Body of pancreas (tissue), 4 donors: ENCODE results near the gene CCDC85A. TPM values are rescaled to one million over a fixed set of nuclear protein-coding genes. Genes with fewer than 3 reads are reported as not detected.

ENCODE experiments used
- ATAC-seq: fragments of 150-250 bp; one replicate; pipeline ENCODE4 v1.9.1; 2016
- DNase-seq, 4 donors: peaks; one replicate each; pipeline ENCODE4 v3.0.0-alpha.2; 2019
- H3K27ac ChIP-seq, 4 donors: fragments of 200-600 bp; sonication (generic); 1 replicate in 3 of 4; 2 replicates in 1 of 4; pipeline versions ENCODE4 v1.5.1 to v1.6.1; 2016 to 2019; ENCODE audit warnings: mild to moderate bottlenecking in 1 of 4, mixed read lengths in 1 of 4, moderate library complexity in 1 of 4
- H3K27me3 ChIP-seq, 2 donors: fragments of 200-600 bp; sonication (generic); one replicate each; pipeline ENCODE4 v1.6.0; 2016; ENCODE audit warnings: mild to moderate bottlenecking in 1 of 2
- H3K36me3 ChIP-seq, 2 donors: fragments of 200-600 bp; sonication (generic); replicated peaks in 1 of 2; 2 replicates each; pipeline ENCODE4 v1.5.1; 2016; ENCODE audit warnings: low read depth in 2 of 2; ENCODE audit not compliant: insufficient read depth in 1 of 2
- H3K4me1 ChIP-seq: fragments of 200-600 bp; sonication (generic); one replicate; pipeline ENCODE4 v1.6.0; 2016
- H3K4me3 ChIP-seq, 2 donors: fragments of 200-600 bp; sonication (generic); 1 replicate in 1 of 2; 2 replicates in 1 of 2; pipeline ENCODE4 v1.5.1; 2016 to 2019
- H3K9me3 ChIP-seq, 3 donors: fragments of 200-600 bp; sonication (generic); 1 replicate in 2 of 3; 2 replicates in 1 of 3; pipeline ENCODE4 v1.5.1; 2016
- CTCF ChIP-seq, 7 experiments: fragments of 450-650 bp in 4 of 7; fragments of 200-600 bp in 3 of 7; sonication (generic) in 3 of 7; IDR thresholded peaks; one replicate each; pipeline ENCODE4 v1.5.1; 2016 to 2019; ENCODE audit warnings: antibody characterized with exemption in 7 of 7
- POLR2A ChIP-seq, 3 donors: fragments of 450-650 bp; IDR thresholded peaks; one replicate each; pipeline ENCODE4 v1.6.1; 2016; ENCODE audit warnings: antibody characterized with exemption in 3 of 3, mild to moderate bottlenecking in 2 of 3
- WGBS, 2 donors: methylation state at CpG; one replicate each; pipeline ENCODE4 v1.1.5; 2017; 5-methylcytosine and 5-hydroxymethylcytosine counted together
- intact Hi-C: fragments of 100-400 bp; cut with DNase I; formaldehyde crosslinking; loops from one replicate; pipeline ENCODE4 v1.15.1; 2023
- total RNA-seq, 2 donors: library from RNA; depleted of rRNA; stranded (reverse); fragments of >200 nt; gene quantifications; one replicate each; pipeline ENCODE4 v1.1.0, GENCODE V29; 2016

CCDC85A gene
- total RNA-seq, 2 donors from 2014 or later: 2.3 to 2.6 TPM

- ATAC-seq: no peak
- DNase-seq: no peak
- intact Hi-C loops: no loop called here
- no peaks in the 10 kb centered on the region for H3K27me3 ChIP-seq
- H3K4me1 ChIP-seq: no peaks in the 10 kb centered on the region
- WGBS, 2 donors: 68 to 84% methylated on average over 3 of the region's 3 CpGs
- no peaks in the 10 kb centered on the region for H3K36me3 ChIP-seq
- no peak overlapping the region for H3K4me3 ChIP-seq
- TF ChIP-seq CTCF (IDR thresholded peaks at IDR 0.05) (no peak), POLR2A (IDR thresholded peaks at IDR 0.05) (no peak)
- H3K27ac ChIP-seq: no peak overlapping the region
- no peaks in the 10 kb centered on the region for H3K9me3 ChIP-seq
Observed at GRCh38 chr2:56169521-56169920, 14.3 kb upstream of the CCDC85A start.

GRCh38 chr2:56170504-56170903 is 13.3 kb upstream of the CCDC85A start:
- H3K4me1 ChIP-seq: no peaks in the 10 kb centered on the region
- no peak overlapping the region for H3K4me3 ChIP-seq
- no peaks in the 10 kb centered on the region for H3K27me3 ChIP-seq
- H3K36me3 ChIP-seq: no peaks in the 10 kb centered on the region
- DNase-seq: no peak
- H3K27ac ChIP-seq: no peak overlapping the region
- no peak for ATAC-seq
- intact Hi-C loops: no loop called here
- no peaks in the 10 kb centered on the region for H3K9me3 ChIP-seq
- 64 to 74% methylated on average over 5 of the region's 5 CpGs for WGBS, 2 donors
- TF ChIP-seq POLR2A (IDR thresholded peaks at IDR 0.05) (no peak), CTCF (IDR thresholded peaks at IDR 0.05) (no peak)

GRCh38 chr2:56170988-56171387 is 12.8 kb upstream of the CCDC85A start:
- no peak for ATAC-seq
- intact Hi-C loops: no loop called here
- Histone ChIP-seq H3K9me3 (no peaks in the 10 kb centered on the region), H3K27me3 (no peaks in the 10 kb centered on the region), H3K4me3 (no peak overlapping the region), H3K4me1 (no peaks in the 10 kb centered on the region), H3K36me3 (no peaks in the 10 kb centered on the region), H3K27ac (no peak overlapping the region)
- TF ChIP-seq CTCF (IDR thresholded peaks at IDR 0.05) (no peak), POLR2A (IDR thresholded peaks at IDR 0.05) (no peak)
- DNase-seq: no peak
- 43 to 48% methylated on average over 2 of the region's 2 CpGs for WGBS, 2 donors

GRCh38 chr2:56175779-56176178 is 8.0 kb upstream of the CCDC85A start:
- Histone ChIP-seq H3K27ac (no peak overlapping the region), H3K9me3 (no peaks in the 10 kb centered on the region), H3K27me3 (no peaks in the 10 kb centered on the region), H3K4me1 (no peaks in the 10 kb centered on the region), H3K4me3 (no peak overlapping the region), H3K36me3 (no peaks in the 10 kb centered on the region)
- no peak for DNase-seq
- intact Hi-C loops: loop anchor here (5.0 kb wide), 1 partner anchor 1342 kb away; no protein-coding TSS in a partner anchor
- TF ChIP-seq POLR2A (IDR thresholded peaks at IDR 0.05) (no peak), CTCF (IDR thresholded peaks at IDR 0.05) (no peak)
- 63 to 73% methylated on average over 2 of the region's 2 CpGs for WGBS, 2 donors
- ATAC-seq: no peak

- 47 to 48% methylated on average over 4 of the region's 4 CpGs for WGBS, 2 donors
- intact Hi-C loops: loop anchor here (5.0 kb wide), 1 partner anchor 1340 kb away; no protein-coding TSS in a partner anchor
- ATAC-seq: no peak
Observed at GRCh38 chr2:56177420-56178220, 6.2 kb upstream of the CCDC85A start.

More at GRCh38 chr2:56177420-56178220, 6.2 kb upstream of the CCDC85A start:
- no peak for TF ChIP-seq CTCF (IDR thresholded peaks at IDR 0.05)
- no peak for TF ChIP-seq POLR2A (IDR thresholded peaks at IDR 0.05)
- DNase-seq: no peak
- Histone ChIP-seq H3K36me3 (no peaks in the 10 kb centered on the region), H3K27ac (no peak overlapping the region), H3K9me3 (no peaks in the 10 kb centered on the region), H3K4me1 (no peaks in the 10 kb centered on the region), H3K4me3 (no peak overlapping the region), H3K27me3 (no peaks in the 10 kb centered on the region)
